DND-41 (cell line): ENCODE results near the gene COX20.

Experiments used
- ATAC-seq: fragments of 200-7000 bp; cut with Tn5 transposase; 3 replicates; pipeline ENCODE4 v1.9.1; 2021; ENCODE audit warnings: low read depth; ENCODE audit not compliant: insufficient read depth
- DNase-seq: peaks from one replicate; pipeline ENCODE4 v3.0.0-alpha.2; 2020
- H2AFZ ChIP-seq: 2 replicates; pipeline ENCODE4 v1.6.0; 2012; ENCODE audit warnings: low read depth, low read length
- H3K27ac ChIP-seq: 2 replicates; pipeline ENCODE4 v1.5.1; 2012; ENCODE audit warnings: low read length, inconsistent platforms
- H3K27me3 ChIP-seq: fragments of 200-600 bp; sonication (generic); 2 replicates; pipeline ENCODE4 v1.6.0; 2012; ENCODE audit warnings: low read length, mild to moderate bottlenecking, inconsistent platforms; ENCODE audit not compliant: insufficient read depth, poor library complexity
- H3K36me3 ChIP-seq: 2 replicates; pipeline ENCODE4 v1.5.1; 2012; ENCODE audit warnings: low read length, inconsistent platforms; ENCODE audit not compliant: insufficient read depth
- H3K4me1 ChIP-seq: 2 replicates; pipeline ENCODE4 v1.5.1; 2012; ENCODE audit warnings: mild to moderate bottlenecking, low read length; ENCODE audit not compliant: insufficient read depth
- H3K4me2 ChIP-seq: 2 replicates; pipeline ENCODE4 v1.6.0; 2012; ENCODE audit warnings: mild to moderate bottlenecking, moderate library complexity, low read length, inconsistent platforms; ENCODE audit not compliant: insufficient read depth
- H3K4me3 ChIP-seq, 2 experiments: fragments of 200-600 bp in 1 of 2; shearing (Covaris generic) in 1 of 2; 2 replicates each; pipeline ENCODE4 v1.5.1; 2012 to 2016; ENCODE audit warnings: inconsistent platforms in 2 of 2, low read length in 2 of 2, mild to moderate bottlenecking in 2 of 2, low read depth in 1 of 2, moderate library complexity in 1 of 2
- H3K79me2 ChIP-seq: 2 replicates; pipeline ENCODE4 v1.6.0; 2012; ENCODE audit warnings: low read length, inconsistent platforms; ENCODE audit not compliant: insufficient read depth
- H3K9ac ChIP-seq: 2 replicates; pipeline ENCODE4 v1.6.0; 2012; ENCODE audit warnings: low read depth, mild to moderate bottlenecking, inconsistent platforms, low read length, moderate library complexity
- H3K9me3 ChIP-seq: 2 replicates; pipeline ENCODE4 v1.5.1; 2012; ENCODE audit warnings: low read length, moderate library complexity, mild to moderate bottlenecking, inconsistent platforms; ENCODE audit not compliant: insufficient read depth, severe bottlenecking
- H4K20me1 ChIP-seq: 2 replicates; pipeline ENCODE4 v1.6.0; 2012; ENCODE audit warnings: low read length; ENCODE audit not compliant: insufficient read depth
- EZH2 ChIP-seq: IDR thresholded peaks from 3 replicates; pipeline ENCODE4 v1.6.1; 2012; ENCODE audit warnings: borderline replicate concordance, low read depth, mild to moderate bottlenecking, moderate library complexity, low read length, inconsistent platforms; ENCODE audit not compliant: severe bottlenecking
- TF ChIP-seq, protein P1 (sequence below): IDR thresholded peaks from 2 replicates; pipeline ENCODE4 v1.5.1; 2012; ENCODE audit warnings: borderline replicate concordance, low read length, moderate library complexity, mild to moderate bottlenecking; ENCODE audit not compliant: poor library complexity, severe bottlenecking; ENCODE audit errors: extremely low read depth

Gene COX20

DNA sequence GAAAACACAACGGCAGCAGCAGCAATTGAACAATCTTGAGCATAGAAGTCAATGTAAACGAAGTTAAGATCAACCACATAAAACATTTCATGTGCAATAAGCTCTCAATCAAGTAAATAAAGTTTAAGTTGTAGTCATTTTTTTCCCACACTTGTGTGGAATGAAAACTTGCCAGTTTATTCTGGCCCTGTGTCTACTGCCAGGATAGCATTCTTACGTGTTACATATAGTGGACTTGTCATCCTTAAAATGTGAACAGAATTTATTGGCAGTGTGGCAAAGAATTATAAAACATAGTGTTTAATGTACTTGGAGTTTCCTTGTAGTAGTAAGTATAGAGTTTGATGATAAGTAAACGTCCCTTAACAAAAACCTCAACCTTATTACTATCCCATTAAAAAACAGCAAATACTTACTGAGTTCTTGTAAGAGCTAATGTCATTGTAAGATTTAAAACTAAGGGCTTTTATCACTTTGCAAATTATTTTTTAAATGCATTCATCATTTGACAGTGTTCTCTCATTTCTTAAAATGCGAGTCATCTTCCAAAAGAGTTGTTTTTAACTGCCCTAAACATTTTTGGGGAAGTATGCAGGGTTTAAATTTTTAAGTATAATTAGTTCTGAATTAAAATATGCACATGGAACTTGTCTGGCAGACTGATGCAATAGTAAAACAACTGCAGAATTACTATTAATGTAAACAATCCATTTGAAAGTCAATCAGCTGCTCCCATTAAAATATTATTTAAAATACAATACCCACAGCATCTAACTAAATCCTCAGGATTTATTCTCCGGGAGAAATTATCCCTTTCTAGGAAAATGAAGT, 7.9 kb downstream of the COX20 start:
- ATAC-seq: no peak
- H3K4me1 ChIP-seq: peaks cover 58% of the 10 kb centered on the region
- peaks cover 27% of the 10 kb centered on the region; the same call in 1 of the 2 replicates for H4K20me1 ChIP-seq
- no peak overlapping the region for H3K27ac ChIP-seq
- peaks cover 93% of the 10 kb centered on the region for H3K36me3 ChIP-seq
- H3K79me2 ChIP-seq: peaks cover 98% of the 10 kb centered on the region
- no peaks in the 10 kb centered on the region for H3K9me3 ChIP-seq
- no peaks in the 10 kb centered on the region for H3K27me3 ChIP-seq
- no peak overlapping the region for H2AFZ ChIP-seq
- TF ChIP-seq EZH2: no peak
- TF ChIP-seq, protein P1, sequence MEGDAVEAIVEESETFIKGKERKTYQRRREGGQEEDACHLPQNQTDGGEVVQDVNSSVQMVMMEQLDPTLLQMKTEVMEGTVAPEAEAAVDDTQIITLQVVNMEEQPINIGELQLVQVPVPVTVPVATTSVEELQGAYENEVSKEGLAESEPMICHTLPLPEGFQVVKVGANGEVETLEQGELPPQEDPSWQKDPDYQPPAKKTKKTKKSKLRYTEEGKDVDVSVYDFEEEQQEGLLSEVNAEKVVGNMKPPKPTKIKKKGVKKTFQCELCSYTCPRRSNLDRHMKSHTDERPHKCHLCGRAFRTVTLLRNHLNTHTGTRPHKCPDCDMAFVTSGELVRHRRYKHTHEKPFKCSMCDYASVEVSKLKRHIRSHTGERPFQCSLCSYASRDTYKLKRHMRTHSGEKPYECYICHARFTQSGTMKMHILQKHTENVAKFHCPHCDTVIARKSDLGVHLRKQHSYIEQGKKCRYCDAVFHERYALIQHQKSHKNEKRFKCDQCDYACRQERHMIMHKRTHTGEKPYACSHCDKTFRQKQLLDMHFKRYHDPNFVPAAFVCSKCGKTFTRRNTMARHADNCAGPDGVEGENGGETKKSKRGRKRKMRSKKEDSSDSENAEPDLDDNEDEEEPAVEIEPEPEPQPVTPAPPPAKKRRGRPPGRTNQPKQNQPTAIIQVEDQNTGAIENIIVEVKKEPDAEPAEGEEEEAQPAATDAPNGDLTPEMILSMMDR: no peak
- H3K9ac ChIP-seq: no peak overlapping the region
- no peak for DNase-seq
- H3K4me2 ChIP-seq: no peak overlapping the region
- H3K4me3 ChIP-seq: no peak overlapping the region

DNA sequence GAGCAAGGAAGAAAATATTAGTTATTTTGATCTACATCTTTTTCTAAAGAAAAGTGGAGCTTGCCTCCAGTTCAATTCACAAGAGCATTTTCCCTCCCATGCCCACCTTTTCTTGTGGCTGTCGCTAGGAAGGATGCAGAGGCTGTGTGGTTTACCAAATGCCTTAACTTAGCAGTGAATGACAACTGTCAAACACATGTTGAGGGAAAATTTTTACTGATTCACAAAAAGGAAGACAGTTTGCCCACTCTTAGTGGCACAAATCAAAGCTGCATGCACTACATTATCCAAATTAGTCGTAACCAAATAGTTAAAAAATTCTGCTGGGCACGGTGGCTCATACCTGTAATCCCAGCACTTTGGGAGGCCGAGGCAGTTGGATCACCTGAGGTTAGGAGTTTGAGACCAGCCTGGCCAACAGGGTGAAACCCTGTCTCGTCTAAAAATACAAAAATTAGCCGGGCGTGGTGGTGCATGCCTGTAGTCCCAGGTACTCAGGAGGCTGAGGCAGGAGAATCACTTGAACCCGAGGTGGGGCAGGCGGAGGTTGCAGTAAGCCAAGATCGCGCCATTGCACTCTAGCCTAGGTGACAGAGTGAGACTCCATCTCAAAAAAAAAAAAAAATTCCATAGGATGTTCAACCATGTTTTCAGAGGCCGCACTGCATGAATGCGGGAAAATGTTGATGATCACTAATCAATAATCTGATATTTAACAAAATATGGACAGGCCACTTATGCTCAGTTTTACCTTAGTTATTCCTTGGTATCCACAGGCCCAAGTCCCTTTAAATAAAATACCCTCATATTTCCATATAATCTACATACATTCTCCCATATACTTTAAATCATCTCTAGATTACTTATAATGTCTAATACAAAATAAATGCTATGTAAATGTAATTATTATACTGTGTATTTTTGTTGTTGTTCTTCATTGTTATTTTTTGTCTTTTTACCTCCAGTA, 9.0 kb downstream of the COX20 start:
- no peaks in the 10 kb centered on the region for H3K9me3 ChIP-seq
- no peak overlapping the region for H3K9ac ChIP-seq
- TF ChIP-seq, protein P1: no peak
- no peak for TF ChIP-seq EZH2
- H3K4me1 ChIP-seq: peaks cover 50% of the 10 kb centered on the region
- DNase-seq (peak; percentile 34), ATAC-seq (peak; percentile 57)
- H3K79me2 ChIP-seq: peaks cover 98% of the 10 kb centered on the region
- H3K27me3 ChIP-seq: no peaks in the 10 kb centered on the region
- H3K4me2 ChIP-seq: no peak overlapping the region; the same call in 1 of the 2 replicates
- H2AFZ ChIP-seq: no peak overlapping the region
- peaks cover 98% of the 10 kb centered on the region for H3K36me3 ChIP-seq
- H3K27ac ChIP-seq: peak overlapping the region; percentile 34; the same call in 1 of the 2 replicates
- no peak overlapping the region for H3K4me3 ChIP-seq
- peaks cover 30% of the 10 kb centered on the region; the same call in 1 of the 2 replicates for H4K20me1 ChIP-seq

DNA sequence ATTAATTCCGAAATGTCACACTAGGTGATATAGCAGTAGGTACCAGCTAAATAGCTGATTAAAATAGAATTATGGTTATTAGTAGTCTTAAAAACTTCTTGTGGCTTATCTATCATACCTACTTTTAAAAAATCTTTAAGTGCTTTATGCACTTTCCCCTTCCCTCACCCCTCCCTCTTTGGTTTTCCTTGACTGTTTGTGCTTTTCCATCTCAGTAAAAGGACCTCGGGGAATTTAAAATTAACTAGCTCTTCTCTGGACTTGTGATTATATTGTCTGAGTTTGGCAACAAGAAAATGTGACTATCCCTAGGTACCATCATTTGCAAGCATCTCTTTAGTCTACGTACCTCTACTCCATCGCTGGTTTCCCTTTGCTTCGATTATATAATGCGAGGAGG, 11.2 kb downstream of the COX20 start:
- TF ChIP-seq EZH2: no peak
- TF ChIP-seq, protein P1: no peak
- Histone ChIP-seq H3K79me2 (peaks cover 98% of the 10 kb centered on the region), H3K4me3 (no peak overlapping the region), H3K27me3 (no peaks in the 10 kb centered on the region), H3K4me1 (peaks cover 28% of the 10 kb centered on the region), H3K4me2 (no peak overlapping the region), H3K36me3 (peaks cover 100% of the 10 kb centered on the region), H3K9me3 (no peaks in the 10 kb centered on the region), H3K9ac (no peak overlapping the region), H3K27ac (no peak overlapping the region), H2AFZ (no peak overlapping the region), H4K20me1 (peaks cover 24% of the 10 kb centered on the region; the same call in 1 of the 2 replicates)
- DNase-seq (no peak), ATAC-seq (no peak)
